Measurements from ENCODE around the gene CD226.

The CD226 gene

DNA sequence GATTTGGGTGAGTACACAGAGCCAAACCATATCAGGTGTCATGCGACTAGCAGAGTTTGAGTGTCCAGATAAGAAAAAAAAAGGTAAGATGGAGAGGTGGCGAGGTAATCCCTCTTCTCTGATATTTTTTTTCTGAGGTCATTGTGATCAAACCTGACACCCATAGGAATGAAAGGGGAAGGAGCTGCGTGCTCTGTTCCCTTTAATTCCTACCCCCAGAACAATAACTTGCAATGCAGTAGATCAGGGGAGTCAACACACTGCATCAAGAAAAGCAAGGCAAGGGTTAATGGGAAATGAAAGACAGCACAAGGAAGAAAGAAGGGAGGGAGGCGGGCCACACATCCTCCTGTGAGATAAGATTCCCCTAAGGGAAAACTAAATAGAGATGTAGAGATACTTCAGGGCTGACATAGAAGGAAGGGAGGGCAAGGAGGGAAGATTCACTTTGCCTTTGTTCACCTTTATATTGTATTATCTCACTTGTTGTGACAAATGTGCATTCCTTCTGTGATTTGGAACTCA, 132.8 kb downstream of the CD226 start:
- DNase-seq (ENCODE audit: low read depth): no peak

DNA sequence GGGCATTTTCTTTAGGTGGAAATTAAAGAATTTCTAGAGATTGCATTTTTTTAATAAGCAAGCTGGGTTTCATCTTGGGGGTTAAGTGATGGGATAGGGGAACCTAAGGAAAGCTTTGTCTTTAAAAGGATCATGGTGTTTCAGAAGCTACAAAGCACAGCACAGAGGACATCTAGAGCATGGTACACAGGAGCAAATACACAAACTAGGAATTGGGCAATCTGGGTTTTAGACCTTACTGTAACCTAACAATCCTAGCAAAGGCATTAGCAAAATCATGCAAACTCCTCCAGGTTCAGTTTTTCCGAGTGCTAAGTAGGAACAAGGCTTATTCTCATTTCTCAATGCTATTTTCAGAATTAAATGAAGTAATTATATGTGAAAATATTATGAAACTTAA, 134.1 kb downstream of the CD226 start:
- no peak for DNase-seq (ENCODE audit: low read depth)

DNA sequence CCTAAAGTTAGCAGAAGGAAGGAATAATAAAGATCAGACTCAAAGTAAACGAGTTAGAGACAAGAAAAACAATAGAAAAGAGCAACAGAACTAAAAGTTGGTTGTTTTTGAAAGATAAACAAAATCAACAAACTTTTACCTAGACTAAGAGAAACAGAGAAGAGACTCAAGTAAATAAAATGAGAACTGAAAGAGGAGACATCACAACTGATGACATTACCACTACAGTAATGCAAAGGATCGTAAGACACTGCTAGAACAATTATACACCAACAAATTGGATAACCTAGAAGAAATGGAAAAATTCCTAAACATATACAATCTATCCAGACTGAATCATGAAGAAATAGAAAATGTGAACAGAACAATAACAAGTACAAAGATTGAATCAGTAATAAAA, 139.3 kb downstream of the CD226 start:
- no peak for DNase-seq (ENCODE audit: low read depth)

DNA sequence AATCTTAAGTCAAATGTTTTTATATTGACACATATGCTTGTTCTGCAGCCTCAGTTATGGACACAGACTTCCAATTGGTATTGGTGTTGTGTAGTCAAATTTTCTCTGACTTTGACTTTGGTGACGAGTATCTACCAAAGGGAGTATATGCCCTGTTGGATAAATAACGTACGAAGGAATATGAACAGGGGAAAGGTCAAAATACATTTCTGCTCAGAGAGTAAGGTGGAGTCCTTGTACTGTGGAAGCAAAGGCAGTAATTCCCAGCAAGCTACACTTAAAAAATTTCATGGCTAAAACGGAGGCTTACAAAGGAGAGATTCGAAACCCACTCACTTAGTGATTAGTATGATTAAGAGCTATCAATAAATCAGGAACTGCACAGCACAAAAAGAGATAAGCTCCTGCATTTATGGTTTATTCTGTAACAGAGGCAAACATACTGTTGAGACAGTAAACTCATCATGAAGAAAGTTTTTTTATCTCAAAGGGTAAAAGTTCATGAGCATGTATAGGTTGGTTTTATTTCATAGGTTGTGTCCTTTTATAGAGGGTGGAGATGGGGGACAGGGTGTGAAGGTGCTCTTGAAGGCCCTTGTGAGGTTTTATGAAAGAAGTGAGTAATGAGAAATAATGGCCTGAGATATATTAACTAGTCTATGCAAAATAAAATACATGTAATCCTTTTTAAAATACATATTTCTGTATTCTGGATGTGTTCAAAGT, 142.7 kb downstream of the CD226 start:
- DNase-seq (ENCODE audit: low read depth): no peak
